HG03460 (cell line): ENCODE results near the gene RASGEF1C.

Experiments used
- ATAC-seq: cut with Tn5 transposase; IDR thresholded peaks from one replicate; pipeline ENCODE4 v1.9.1; 2021; ENCODE audit not compliant: unreplicated experiment

RASGEF1C gene

GRCh38 chr5:180180421-180180820 lies 28.6 kb downstream of the RASGEF1C start:
- no peak for ATAC-seq

DNA sequence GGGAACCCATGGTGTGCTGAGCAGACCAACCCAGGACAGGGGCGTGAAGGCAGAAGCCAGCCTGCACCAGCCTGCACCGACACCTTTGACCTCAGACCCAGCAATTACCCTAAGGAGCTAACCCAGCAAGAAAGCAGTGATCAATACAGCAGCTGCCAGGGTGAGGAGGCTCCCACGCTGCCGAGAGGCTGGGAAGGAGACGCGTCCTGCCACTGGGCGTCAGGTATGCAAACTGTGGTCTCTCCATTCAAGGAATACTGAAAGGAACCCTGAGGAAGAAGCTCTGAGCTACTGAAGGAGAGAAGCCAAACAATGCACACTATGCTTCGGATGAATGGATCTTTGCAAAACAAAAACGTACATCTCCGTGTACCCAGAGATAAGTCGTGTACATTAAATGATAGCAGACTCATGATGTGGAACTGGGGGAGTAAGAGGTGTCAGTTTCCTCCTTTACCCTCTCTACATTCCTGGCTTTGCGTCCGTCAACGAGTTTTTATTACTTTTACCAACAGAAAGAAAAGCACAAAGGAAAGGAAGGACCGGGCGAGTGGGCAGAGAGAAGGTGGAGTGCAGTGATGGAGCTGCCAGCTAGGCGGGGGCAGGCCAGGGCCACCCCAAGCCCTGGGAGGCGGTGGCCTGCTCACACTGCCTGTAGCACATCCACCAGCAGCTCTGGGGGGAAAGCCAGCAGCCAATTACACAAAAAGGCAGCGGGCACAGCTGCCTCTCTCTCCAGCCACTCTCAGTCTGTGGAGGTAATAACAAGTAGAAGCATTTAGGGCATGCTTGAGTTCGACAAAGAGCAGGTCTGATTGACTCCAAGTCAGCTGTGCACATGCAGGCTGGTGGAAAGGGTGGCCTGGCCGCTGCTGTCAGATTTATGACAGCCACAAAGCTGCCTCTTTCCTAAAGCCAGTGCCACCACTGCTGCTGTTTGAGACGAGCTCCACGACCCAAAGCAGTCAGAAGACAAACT lies 29.3 kb downstream of the RASGEF1C start:
- ATAC-seq: no peak

- ATAC-seq: no peak
Measured at GRCh38 chr5:180178531-180179441, 30.2 kb downstream of the RASGEF1C start.

DNA sequence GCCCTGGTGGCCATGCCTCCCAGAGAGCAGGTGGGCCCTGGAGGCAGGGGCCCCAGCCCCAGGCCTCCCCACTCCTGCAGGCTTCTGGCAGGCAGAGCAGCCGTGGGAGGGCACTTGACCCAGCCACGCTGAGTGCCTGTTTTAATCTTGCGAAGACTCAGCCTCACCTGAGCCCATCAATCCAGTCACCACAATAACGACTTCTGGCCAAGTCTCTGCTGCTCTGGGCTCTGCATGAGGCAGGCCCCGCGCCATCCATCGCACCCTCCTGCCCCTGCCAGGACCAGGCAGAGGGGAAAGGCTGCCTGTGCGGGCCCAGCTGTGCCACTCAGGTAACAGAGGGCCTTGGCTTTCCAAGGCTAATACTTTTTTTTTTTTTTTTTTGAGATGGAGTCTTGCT lies 32.8 kb downstream of the RASGEF1C start:
- ATAC-seq: no peak

GRCh38 chr5:180175015-180175431 lies 34.0 kb downstream of the RASGEF1C start:
- no peak for ATAC-seq

- ATAC-seq: no peak
Measured at GRCh38 chr5:180174587-180174972, 34.4 kb downstream of the RASGEF1C start.

DNA sequence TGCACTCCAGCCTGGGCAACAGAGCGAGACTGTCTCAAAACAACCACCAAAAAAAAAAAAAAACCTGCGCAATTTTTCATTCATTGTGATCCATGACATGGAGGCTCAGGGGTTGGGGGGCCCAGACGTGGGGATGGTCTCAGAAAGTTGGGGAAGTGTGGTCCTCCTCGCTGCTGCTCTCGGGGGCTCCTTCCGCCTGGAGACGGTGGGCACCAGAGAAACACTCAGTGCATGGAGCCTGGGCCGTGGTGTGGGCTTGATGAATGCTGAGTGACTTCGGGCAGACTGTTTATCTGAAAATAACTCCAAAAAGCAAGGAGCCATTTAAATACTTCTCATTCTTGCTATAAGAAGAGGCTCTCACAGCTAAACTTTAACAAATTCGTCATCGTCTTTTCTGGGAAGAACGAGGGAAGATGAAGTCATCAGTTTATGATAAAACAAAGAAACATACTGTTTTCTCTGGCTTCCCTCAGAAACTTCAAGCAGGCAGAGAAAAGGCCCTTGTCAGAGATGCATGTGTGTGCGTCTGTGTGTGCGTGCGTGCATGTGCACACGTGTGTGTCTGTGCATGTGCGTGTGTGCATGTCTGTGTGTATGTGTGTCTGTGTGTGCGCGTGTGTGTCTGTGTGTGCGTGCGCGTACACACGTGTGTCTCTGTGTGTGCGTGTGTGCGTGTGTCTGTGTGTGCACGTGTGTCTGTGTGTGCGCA lies 35.0 kb downstream of the RASGEF1C start:
- ATAC-seq: no peak

- ATAC-seq: no peak
Measured at GRCh38 chr5:180173198-180173544, 35.8 kb downstream of the RASGEF1C start.

- no peak for ATAC-seq
Measured at GRCh38 chr5:180172447-180173197, 36.4 kb downstream of the RASGEF1C start.

DNA sequence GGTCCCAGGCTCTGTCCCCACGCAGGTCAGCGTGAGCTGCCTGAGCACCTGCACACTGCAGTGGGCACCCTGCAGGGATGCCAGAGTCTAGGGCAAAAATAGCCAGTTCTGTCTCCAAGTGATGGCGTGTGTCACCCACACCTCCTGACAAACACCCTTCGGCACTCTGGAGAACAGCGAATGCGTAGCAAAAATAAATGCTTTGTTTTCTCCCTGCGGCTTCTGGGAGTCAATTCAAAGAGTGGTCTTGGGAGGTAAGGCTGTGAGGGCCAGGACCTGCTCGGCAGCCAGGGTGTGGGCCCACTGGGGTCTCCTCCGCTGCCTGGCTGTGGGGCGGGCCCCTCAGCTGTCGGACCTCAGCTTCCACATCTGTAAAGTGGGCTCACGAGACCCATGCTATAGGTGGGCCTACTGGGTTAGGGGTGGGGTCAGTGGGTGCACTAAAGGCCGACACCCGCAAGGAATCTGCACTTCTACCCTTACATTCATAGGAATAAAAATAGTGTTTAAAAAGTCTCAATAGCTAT lies 37.4 kb downstream of the RASGEF1C start:
- no peak for ATAC-seq

- ATAC-seq: no peak
Measured at GRCh38 chr5:180170810-180171567, 38.0 kb downstream of the RASGEF1C start.

DNA sequence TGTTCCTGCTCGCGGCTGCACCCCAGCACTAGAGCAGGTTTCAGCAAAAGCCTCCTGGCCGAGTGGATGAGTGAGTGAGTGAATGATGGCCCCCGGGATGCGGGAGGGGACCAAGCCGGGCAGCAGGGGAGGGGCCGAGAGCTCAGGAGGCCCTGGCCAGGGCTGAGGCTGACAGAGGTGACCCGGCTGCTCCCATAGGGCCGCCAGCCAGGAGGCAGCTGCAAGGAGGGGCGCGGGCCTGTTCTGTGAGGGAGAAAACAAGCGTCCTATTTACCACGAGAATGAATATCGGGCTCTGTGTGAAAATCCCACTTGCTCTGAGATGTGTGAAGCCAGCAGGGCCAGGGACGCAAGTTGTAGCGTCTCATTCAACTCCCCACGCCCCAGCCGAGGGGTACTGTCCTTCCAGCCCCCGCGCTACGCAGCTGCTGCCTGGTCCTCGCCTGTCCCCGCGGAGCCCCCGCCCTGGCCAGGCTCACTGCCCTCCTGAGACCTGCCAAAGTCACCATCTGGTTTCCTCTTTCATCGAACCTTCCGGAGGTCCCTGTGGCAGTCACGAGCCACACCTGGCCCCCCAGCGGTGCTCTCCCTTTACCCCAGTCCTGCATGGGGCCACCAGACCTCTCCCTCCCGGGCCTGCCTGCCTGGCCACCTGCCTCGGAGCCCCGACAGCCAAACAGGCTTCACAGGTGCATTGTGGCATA lies 38.8 kb downstream of the RASGEF1C start:
- no peak for ATAC-seq

GRCh38 chr5:180169248-180170105 lies 39.5 kb downstream of the RASGEF1C start:
- no peak for ATAC-seq

DNA sequence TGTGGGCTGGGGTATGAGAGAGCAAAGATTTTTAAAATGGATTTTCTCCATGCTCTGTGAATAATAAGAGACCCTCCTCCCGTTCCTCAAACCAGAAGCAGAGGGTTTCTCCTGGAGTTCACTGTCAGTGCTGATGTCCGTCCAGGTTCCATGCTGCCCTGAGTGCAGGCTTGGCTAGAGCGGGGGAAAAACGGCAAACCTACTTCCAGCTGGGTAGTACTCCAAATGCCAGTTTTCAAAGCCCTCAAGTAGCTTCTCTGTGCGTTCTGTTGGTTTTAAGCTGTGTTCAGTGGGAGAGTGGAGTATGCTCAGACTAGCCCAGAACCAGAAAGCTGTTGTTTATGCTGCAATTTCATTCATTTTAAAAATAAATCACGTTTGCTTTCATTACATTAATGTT lies 40.3 kb downstream of the RASGEF1C start:
- no peak for ATAC-seq

- ATAC-seq: no peak
Measured at GRCh38 chr5:180166176-180166575, 42.8 kb downstream of the RASGEF1C start.

- no peak for ATAC-seq
Measured at GRCh38 chr5:180162304-180162661, 46.7 kb downstream of the RASGEF1C start.

DNA sequence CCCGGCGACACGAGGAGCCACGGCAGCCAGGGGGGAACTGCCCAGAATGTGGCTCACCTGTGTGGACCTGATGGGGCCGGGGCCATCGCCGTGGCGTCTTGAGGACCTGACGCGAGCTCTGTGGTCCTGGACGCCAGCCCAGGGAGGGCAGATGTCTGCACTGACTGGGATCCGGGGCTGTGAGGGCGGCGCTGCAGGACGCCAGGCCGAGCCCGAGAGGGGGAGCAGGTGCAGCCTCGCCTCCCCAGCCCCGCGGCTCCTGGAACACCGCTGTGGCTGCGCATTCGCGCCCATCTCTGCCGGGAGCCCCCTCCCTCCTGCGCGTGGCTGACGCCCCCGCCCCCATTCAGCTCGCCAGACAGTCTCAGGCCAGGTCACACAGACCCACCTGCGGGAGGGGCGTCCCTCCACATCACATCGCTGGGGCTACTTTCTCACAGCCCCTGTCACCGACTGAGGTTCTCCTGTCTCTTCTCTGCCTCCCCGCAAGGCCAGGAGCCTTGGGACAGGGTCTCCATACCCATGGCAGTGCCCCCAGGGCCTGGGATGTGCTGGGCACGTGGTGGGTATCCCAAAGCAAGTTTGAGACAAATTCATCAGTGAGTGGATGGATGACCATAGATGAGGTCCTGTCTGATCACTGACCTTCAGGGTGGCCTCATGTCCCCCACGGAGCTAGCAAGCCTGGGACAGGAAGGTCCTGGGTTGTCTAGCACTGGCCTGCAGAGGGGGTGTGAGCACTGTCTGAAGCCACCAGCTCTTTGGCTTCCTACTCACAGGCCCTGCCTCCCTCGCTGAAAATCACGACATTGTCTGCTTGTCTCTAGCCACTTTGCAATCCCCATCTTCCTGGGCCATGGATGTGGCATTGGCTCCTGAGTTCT lies 47.3 kb downstream of the RASGEF1C start:
- no peak for ATAC-seq
